Naive thymus-derived CD8-positive, alpha-beta T cell (primary cell): Measurements from ENCODE around the gene CPNE2. TPM values are rescaled to one million over a fixed set of nuclear protein-coding genes. Genes with fewer than 3 reads are reported as not detected.

Experiments used
- ATAC-seq, 2 donors: fragments of 150-1000 bp; cut with Tn5 transposase in 1 of 2; sonication (Bioruptor Pico), chemical (Tn5 transposase) in 1 of 2; 1 replicate in 1 of 2; 2 replicates in 1 of 2; pipeline ENCODE4 v1.10.0; 2021; ENCODE audit warnings: mild to moderate bottlenecking in 2 of 2, moderate library complexity in 2 of 2
- POLR2A ChIA-PET: fragments of 350-600 bp; sonication (Branson Sonifier 250); formaldehyde crosslinking; loops from one replicate; lab custom pipeline; 2021; ENCODE audit warnings: antibody characterized with exemption; lab: Charles Lee
- DNase-seq, 10 donors: peaks; one replicate each; pipeline versions ENCODE4 v3.0.0 to v3.0.0-alpha.2; 2020 to 2022
- H3K27ac Mint-ChIP-seq, 10 donors: one replicate each; pipeline ENCODE4 v1.8.0; 2020 to 2022; ENCODE audit warnings: mild to moderate bottlenecking in 10 of 10, mixed read lengths in 10 of 10, moderate library complexity in 4 of 10, inconsistent platforms in 1 of 10
- H3K27me3 Mint-ChIP-seq, 5 donors: one replicate each; pipeline ENCODE4 v1.8.0; 2021 to 2022; ENCODE audit warnings: mixed read lengths in 5 of 5
- H3K36me3 Mint-ChIP-seq, 3 donors: one replicate each; pipeline ENCODE4 v1.8.0; 2020 to 2022; ENCODE audit warnings: mixed read lengths in 3 of 3, mild to moderate bottlenecking in 2 of 3, inconsistent platforms in 1 of 3
- H3K4me1 Mint-ChIP-seq, 4 donors: one replicate each; pipeline ENCODE4 v1.8.0; 2021 to 2022; ENCODE audit warnings: mixed read lengths in 4 of 4
- H3K4me3 Mint-ChIP-seq, 10 donors: one replicate each; pipeline ENCODE4 v1.8.0; 2020 to 2022; ENCODE audit warnings: mild to moderate bottlenecking in 10 of 10, mixed read lengths in 10 of 10, moderate library complexity in 6 of 10, inconsistent platforms in 1 of 10
- H3K9me3 Mint-ChIP-seq, 9 donors: one replicate each; pipeline ENCODE4 v1.8.0; 2020 to 2022; ENCODE audit warnings: mixed read lengths in 9 of 9, mild to moderate bottlenecking in 3 of 9, inconsistent platforms in 1 of 9, moderate library complexity in 1 of 9
- polyA plus RNA-seq, 3 donors: library from polyadenylated mRNA; unstranded; fragments of 300-500 nt; fragmentation: Illumina TruSeq; gene quantifications; one replicate each; pipeline ENCODE4 v1.2.3, GENCODE V29; 2021
- total RNA-seq, 8 experiments: library from RNA in 2 of 8; stranded (reverse) in 2 of 8; gene quantifications; one replicate each; pipeline ENCODE4 v1.2.3 and lab custom pipeline; 2021 to 2026

The CPNE2 gene
- total and polyA plus RNA-seq, 5 experiments from 2014 or later: 9.6 to 60.4 (median 26.8) TPM

DNA sequence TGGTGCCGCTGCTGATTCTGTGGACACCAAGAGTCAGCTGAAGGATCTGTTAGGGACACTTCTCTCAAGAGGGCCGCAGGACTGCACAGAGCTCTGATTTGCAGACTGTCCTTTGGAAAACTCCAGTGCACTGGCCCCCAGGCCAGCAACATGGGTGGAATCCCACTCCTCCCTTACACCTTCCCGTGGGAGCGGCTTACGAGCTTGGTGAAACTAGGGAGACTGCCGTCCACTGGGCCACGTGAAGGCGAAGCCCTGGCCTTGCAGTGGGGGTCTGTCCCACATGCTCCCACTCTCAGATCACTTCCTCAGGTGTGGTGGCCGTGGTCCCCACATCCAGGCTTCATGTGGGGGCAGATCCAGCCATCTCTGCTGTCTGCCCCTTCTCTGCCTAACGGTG is 57.0 kb downstream of the CPNE2 start:
- H3K4me1 Mint-ChIP-seq: peaks cover 19 to 46% (median 28%) of the 10 kb centered on the region in 4 donors
- H3K4me3 Mint-ChIP-seq: no peak overlapping the region
- H3K27me3 Mint-ChIP-seq: no peaks in the 10 kb centered on the region
- H3K36me3 Mint-ChIP-seq: peaks cover 12 to 47% (median 15%) of the 10 kb centered on the region in 3 donors
- ATAC-seq: no peak
- no peaks in the 10 kb centered on the region for H3K9me3 Mint-ChIP-seq
- POLR2A ChIA-PET: interaction anchor here (2.1 kb wide), 1 partner anchor 9 kb away, joined by 5 read pairs; no protein-coding TSS in a partner anchor
- no peak for DNase-seq
- peak overlapping the region in 1 of 10 donors; percentile 86 for H3K27ac Mint-ChIP-seq

- no peaks in the 10 kb centered on the region for H3K9me3 Mint-ChIP-seq
- no peak overlapping the region for H3K4me3 Mint-ChIP-seq
- peak overlapping the region in 3 of 10 donors; percentile 20 to 88 (median 83) for H3K27ac Mint-ChIP-seq
- DNase-seq (no peak), ATAC-seq (no peak)
- peaks cover 12 to 61% (median 17%) of the 10 kb centered on the region in 3 donors for H3K36me3 Mint-ChIP-seq
- H3K4me1 Mint-ChIP-seq: peaks cover 15 to 37% (median 26%) of the 10 kb centered on the region in 4 donors
- POLR2A ChIA-PET: interaction anchor here (0.9 to 2.1 kb wide), 2 partner anchors 10 to 27 kb away, joined by 3 to 5 read pairs; no protein-coding TSS in a partner anchor
- H3K27me3 Mint-ChIP-seq: no peaks in the 10 kb centered on the region
These were observed 58.4 kb downstream of the CPNE2 start for GRCh38 chr16:57150682-57151330.

DNA sequence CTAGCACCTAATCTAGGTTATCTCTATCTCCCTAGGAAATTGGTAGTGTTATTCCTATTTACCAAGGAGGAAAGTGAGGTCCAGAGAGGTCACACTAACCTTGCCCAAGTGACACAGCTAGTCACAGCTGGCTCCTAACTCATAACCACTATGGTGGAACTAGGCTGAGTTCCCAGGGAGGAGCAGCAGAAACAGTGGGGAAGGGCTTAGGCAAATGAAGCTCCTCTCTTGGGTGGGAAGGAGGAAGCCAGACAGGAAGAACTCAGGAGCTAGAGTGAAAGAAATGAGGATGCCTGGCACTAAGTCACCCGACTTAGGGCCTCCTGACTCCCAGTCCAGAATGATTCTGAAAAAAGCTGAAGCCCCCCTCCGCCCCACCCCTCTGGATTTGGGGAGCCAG is 59.0 kb downstream of the CPNE2 start:
- no peak overlapping the region for H3K27ac Mint-ChIP-seq

DNA sequence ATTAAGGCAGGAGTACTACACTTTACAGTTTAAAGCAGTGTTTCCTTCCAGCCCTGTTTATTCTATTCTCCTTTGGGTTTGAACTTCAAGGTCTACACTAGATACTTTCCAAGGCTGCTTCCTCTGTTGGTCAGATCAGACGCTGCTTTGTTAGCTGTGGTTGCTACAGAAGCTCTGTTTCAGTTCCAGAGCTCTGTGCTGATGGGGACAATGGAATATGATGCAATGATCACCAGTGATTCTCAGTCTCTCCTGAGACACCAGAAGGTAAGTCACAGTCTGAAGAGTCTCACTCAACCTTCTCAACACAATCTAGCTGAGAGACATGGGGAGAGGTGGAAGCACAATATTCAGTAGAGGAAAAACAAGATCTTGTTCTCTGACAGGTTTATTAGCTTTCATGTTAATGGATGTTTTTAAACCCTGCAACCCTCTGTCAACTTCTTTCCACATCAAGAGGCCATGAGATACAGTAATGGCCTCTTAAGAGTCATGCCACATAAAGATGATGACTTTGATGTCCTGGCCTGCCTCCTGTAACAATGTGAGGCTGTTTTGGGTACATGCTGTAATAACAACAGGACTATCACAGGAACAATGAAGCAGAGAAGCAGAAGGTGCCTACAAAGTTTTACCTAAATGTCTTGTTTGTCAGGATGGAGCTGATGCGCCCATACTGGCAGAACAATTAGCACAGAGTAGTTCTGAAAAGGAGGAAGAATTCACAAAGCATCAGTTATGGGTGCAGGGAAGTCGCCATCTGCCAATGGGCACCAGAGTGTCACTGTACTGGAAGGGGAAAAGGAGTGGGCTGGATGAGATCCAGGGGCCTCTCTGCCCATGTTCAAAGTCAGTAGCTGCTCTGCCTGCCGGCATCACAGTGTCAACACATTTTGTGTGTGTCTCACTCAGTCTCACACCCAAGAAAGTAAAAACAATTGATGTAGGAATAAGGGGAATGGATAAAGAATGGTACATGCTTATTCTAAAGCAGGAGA is 60.0 kb downstream of the CPNE2 start:
- H3K4me3 Mint-ChIP-seq: peak overlapping the region in 1 of 10 donors; percentile 31
- no peaks in the 10 kb centered on the region for H3K9me3 Mint-ChIP-seq
- peaks cover 19 to 35% (median 28%) of the 10 kb centered on the region in 4 donors for H3K4me1 Mint-ChIP-seq
- peak overlapping the region; percentile 15 to 86 (median 52) for H3K27ac Mint-ChIP-seq
- peak in 1 of 10 donors; percentile 3 for DNase-seq
- ATAC-seq: peak; percentile 30 to 43
- POLR2A ChIA-PET: interaction anchor here (0.8 to 1.6 kb wide), 5 partner anchors 9 to 68 kb away, joined by 3 to 4 read pairs (median 4); no protein-coding TSS in a partner anchor
- H3K27me3 Mint-ChIP-seq: no peaks in the 10 kb centered on the region
- H3K36me3 Mint-ChIP-seq: peaks cover 12 to 72% (median 23%) of the 10 kb centered on the region in 3 donors

More for the DNA sequence above, 59.0 kb downstream of the CPNE2 start:
- H3K9me3 Mint-ChIP-seq: no peaks in the 10 kb centered on the region
- POLR2A ChIA-PET: interaction anchor here (1.1 to 1.6 kb wide), 2 partner anchors 17 to 67 kb away, joined by 4 read pairs; no protein-coding TSS in a partner anchor
- H3K4me3 Mint-ChIP-seq: no peak overlapping the region
- peaks cover 17 to 37% (median 30%) of the 10 kb centered on the region in 4 donors for H3K4me1 Mint-ChIP-seq
- no peaks in the 10 kb centered on the region for H3K27me3 Mint-ChIP-seq
- H3K36me3 Mint-ChIP-seq: peaks cover 12 to 66% (median 18%) of the 10 kb centered on the region in 3 donors
- no peak for ATAC-seq
- no peak for DNase-seq

GRCh38 chr16:57153841-57154240 is 61.5 kb downstream of the CPNE2 start:
- Mint-ChIP-seq H3K9me3 (no peaks in the 10 kb centered on the region), H3K4me3 (no peak overlapping the region), H3K27me3 (no peaks in the 10 kb centered on the region), H3K36me3 (peaks cover 12 to 73% (median 25%) of the 10 kb centered on the region in 3 donors), H3K27ac (peak overlapping the region in 3 of 10 donors; percentile 39 to 51 (median 51)), H3K4me1 (peaks cover 11 to 30% (median 20%) of the 10 kb centered on the region in 4 donors)
- POLR2A ChIA-PET: no interaction called here
- DNase-seq (no peak), ATAC-seq (no peak)

- no peak for ATAC-seq
- DNase-seq: no peak
- POLR2A ChIA-PET: interaction anchor here (0.5 to 0.7 kb wide), 3 partner anchors 25 to 34 kb away, joined by 3 to 4 read pairs (median 3); no protein-coding TSS in a partner anchor
- H3K4me1 Mint-ChIP-seq: peaks cover 16 to 38% (median 22%) of the 10 kb centered on the region in 4 donors
- H3K4me3 Mint-ChIP-seq: no peak overlapping the region
- no peaks in the 10 kb centered on the region for H3K9me3 Mint-ChIP-seq
- H3K27me3 Mint-ChIP-seq: no peaks in the 10 kb centered on the region
- peak overlapping the region in 5 of 10 donors; percentile 1 to 70 (median 12) for H3K27ac Mint-ChIP-seq
- H3K36me3 Mint-ChIP-seq: peaks cover 12 to 82% (median 35%) of the 10 kb centered on the region in 3 donors
These were observed 63.4 kb downstream of the CPNE2 start for GRCh38 chr16:57155702-57156350.

GRCh38 chr16:57156351-57156703 is 63.9 kb downstream of the CPNE2 start:
- Mint-ChIP-seq H3K4me3 (no peak overlapping the region), H3K9me3 (no peaks in the 10 kb centered on the region), H3K27ac (peak overlapping the region in 2 of 10 donors; percentile 1 to 20), H3K36me3 (peaks cover 12 to 87% (median 35%) of the 10 kb centered on the region in 3 donors), H3K4me1 (peaks cover 15 to 38% (median 22%) of the 10 kb centered on the region in 4 donors), H3K27me3 (no peaks in the 10 kb centered on the region)
- POLR2A ChIA-PET: interaction anchor here (0.7 kb wide), 1 partner anchor 25 kb away, joined by 3 read pairs; no protein-coding TSS in a partner anchor
- ATAC-seq (no peak), DNase-seq (no peak)

- peak overlapping the region in 1 of 10 donors; percentile 56 for H3K27ac Mint-ChIP-seq
- no peaks in the 10 kb centered on the region for H3K27me3 Mint-ChIP-seq
- peaks cover 9 to 26% (median 14%) of the 10 kb centered on the region in 4 donors for H3K4me1 Mint-ChIP-seq
- POLR2A ChIA-PET: no interaction called here
- H3K4me3 Mint-ChIP-seq: no peak overlapping the region
- H3K36me3 Mint-ChIP-seq: peaks cover 12 to 93% (median 34%) of the 10 kb centered on the region in 3 donors
- ATAC-seq (no peak), DNase-seq (no peak)
- no peaks in the 10 kb centered on the region for H3K9me3 Mint-ChIP-seq
These were observed 65.2 kb downstream of the CPNE2 start for GRCh38 chr16:57157533-57157932.

DNA sequence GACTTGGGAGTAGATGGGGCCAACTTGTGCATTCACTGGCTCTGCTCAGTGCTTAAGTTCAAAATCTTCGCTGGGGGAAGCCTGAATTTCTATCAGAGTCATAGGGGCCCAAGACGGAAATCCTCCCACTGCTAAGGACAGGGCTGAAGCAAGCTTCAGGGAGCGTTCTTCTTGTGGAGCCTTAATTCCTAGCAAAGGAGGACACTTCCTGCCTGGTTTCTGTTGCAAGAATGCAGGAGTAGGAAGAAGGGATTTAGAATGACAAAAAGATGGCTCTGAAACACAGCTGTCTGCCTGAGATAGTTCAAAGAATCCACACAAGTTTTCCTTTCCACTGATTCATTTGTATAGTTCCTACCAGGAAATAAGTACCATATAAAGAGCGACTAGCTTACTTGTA is 67.1 kb downstream of the CPNE2 start:
- no peak for DNase-seq
- H3K4me3 Mint-ChIP-seq: no peak overlapping the region
- H3K4me1 Mint-ChIP-seq: peaks cover 8 to 22% (median 11%) of the 10 kb centered on the region in 4 donors
- H3K27me3 Mint-ChIP-seq: no peaks in the 10 kb centered on the region
- H3K27ac Mint-ChIP-seq: peak overlapping the region in 1 of 10 donors; percentile 56
- no peak for ATAC-seq
- POLR2A ChIA-PET: interaction anchor here (0.8 kb wide), 1 partner anchor 35 kb away, joined by 4 read pairs; no protein-coding TSS in a partner anchor
- H3K36me3 Mint-ChIP-seq: peaks cover 4 to 93% (median 33%) of the 10 kb centered on the region in 3 donors
- H3K9me3 Mint-ChIP-seq: no peaks in the 10 kb centered on the region

DNA sequence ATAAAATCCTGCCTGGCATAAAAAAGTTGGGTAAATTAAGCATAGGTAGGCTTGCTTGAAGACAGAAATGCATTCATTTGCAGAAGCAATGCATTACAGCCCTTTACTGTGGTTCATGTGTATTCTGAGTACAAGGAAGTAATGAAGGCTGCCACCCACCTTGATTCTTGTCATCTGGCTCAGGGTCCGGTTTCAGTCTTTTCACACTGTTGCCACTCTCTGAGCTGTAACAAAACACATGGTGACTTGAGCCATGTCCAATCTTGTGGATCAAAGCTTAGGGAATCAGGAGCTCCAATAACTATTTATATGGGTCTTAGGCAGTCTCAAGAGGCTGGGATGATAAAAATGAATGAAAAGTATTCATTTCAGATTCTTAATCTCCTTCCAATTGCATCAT is 71.5 kb downstream of the CPNE2 start:
- no peaks in the 10 kb centered on the region for H3K9me3 Mint-ChIP-seq
- no peaks in the 10 kb centered on the region for H3K27me3 Mint-ChIP-seq
- no peak overlapping the region for H3K27ac Mint-ChIP-seq
- ATAC-seq (no peak), DNase-seq (no peak)
- peaks cover 8 to 24% (median 17%) of the 10 kb centered on the region in 4 donors for H3K4me1 Mint-ChIP-seq
- no peak overlapping the region for H3K4me3 Mint-ChIP-seq
- POLR2A ChIA-PET: interaction anchor here (1.2 kb wide), 1 partner anchor 80 kb away, joined by 4 read pairs; no protein-coding TSS in a partner anchor
- peaks cover 5 to 79% (median 26%) of the 10 kb centered on the region in 3 donors for H3K36me3 Mint-ChIP-seq

DNA sequence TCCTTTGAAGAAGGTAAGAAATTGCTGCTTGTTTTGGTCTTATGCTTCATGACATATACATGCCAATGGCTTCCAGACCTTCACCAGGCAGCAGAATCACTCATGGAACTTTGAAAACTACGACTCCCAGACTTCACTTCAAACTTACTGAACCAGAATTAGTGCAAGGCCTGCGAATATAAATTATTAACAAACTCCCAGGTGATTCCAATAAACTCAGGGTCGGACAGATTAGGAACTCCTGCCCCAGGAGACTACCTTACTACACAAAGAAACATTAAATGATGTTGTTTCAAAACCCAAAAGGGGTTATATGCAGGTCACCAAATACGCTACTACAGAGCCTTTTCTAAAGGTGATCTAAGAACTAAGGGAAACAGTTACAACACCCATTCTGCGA is 73.1 kb downstream of the CPNE2 start:
- DNase-seq: no peak
- Mint-ChIP-seq H3K27ac (no peak overlapping the region), H3K4me1 (peaks cover 3 to 24% (median 13%) of the 10 kb centered on the region in 4 donors), H3K4me3 (no peak overlapping the region), H3K36me3 (peaks cover 5 to 79% (median 21%) of the 10 kb centered on the region in 3 donors), H3K9me3 (no peaks in the 10 kb centered on the region), H3K27me3 (no peaks in the 10 kb centered on the region)
- POLR2A ChIA-PET: interaction anchor here (0.6 kb wide), 1 partner anchor 314 kb away, joined by 3 read pairs; no protein-coding TSS in a partner anchor
- no peak for ATAC-seq
